BJ (cell line): Measurements from ENCODE around the gene ADAMTS13. TPM values are rescaled to one million over a fixed set of nuclear protein-coding genes. Genes with fewer than 3 reads are reported as not detected.

Experiments used
- CTCF ChIA-PET: fragments of 350-600 bp; formaldehyde crosslinking; extraction: SDS; loops from one replicate; lab custom pipeline; 2021; ENCODE audit warnings: antibody characterized with exemption, inconsistent platforms; lab: Yijun Ruan, JAX
- POLR2A ChIA-PET: fragments of 300-600 bp; sonication (Branson Sonifier 250); formaldehyde crosslinking; extraction: SDS; loops from one replicate; lab custom pipeline; 2021; ENCODE audit warnings: antibody characterized with exemption; lab: Charles Lee
- DNase-seq: peaks from one replicate; pipeline ENCODE4 v3.0.0-alpha.2; 2011; ENCODE audit warnings: low read depth
- H3K27me3 ChIP-seq: 2 replicates; pipeline ENCODE4 v1.6.0; 2011; ENCODE audit warnings: low read length; ENCODE audit not compliant: control insufficient read depth, insufficient read depth
- H3K36me3 ChIP-seq: 2 replicates; pipeline ENCODE4 v1.5.1; 2011; ENCODE audit warnings: low read length; ENCODE audit not compliant: control insufficient read depth, insufficient read depth
- H3K4me3 ChIP-seq: 2 replicates; pipeline ENCODE4 v1.5.1; 2011; ENCODE audit warnings: low read depth, mild to moderate bottlenecking, control low read depth, low read length
- CTCF ChIP-seq: IDR thresholded peaks from 2 replicates; pipeline ENCODE4 v1.5.1; 2011; ENCODE audit warnings: low read depth, mild to moderate bottlenecking, control low read depth, inconsistent platforms, low read length, moderate library complexity; ENCODE audit not compliant: insufficient read depth
- polyA plus RNA-seq: library from polyadenylated mRNA; depleted of rRNA; stranded (reverse); fragments of >200 nt; gene quantifications from 2 replicates; pipeline ENCODE4 v1.2.3, GENCODE V29; 2011

The ADAMTS13 gene
- polyA plus RNA-seq, 1 experiment, result 2.4 TPM

GRCh38 chr9:133477461-133477860, 55.3 kb downstream of the ADAMTS13 start:
- H3K27me3 ChIP-seq, result no peaks in the 10 kb centered on the region
- no peak for DNase-seq
- H3K36me3 ChIP-seq, result peaks cover 8% of the 10 kb centered on the region
- ChIA-PET POLR2A (no interaction called here), CTCF (interaction anchor here (1.6 kb wide), 1 partner anchor 10 kb away, joined by 5 read pairs; no protein-coding TSS in a partner anchor)
- no peak overlapping the region for H3K4me3 ChIP-seq
- no peak for TF ChIP-seq CTCF

GRCh38 chr9:133477992-133478850, 56.1 kb downstream of the ADAMTS13 start:
- no peak for DNase-seq
- ChIA-PET POLR2A (no interaction called here), CTCF (interaction anchor here (1.0 to 2.1 kb wide), 4 partner anchors 11 to 292 kb away, joined by 3 to 7 read pairs (median 4); no protein-coding TSS in a partner anchor)
- Histone ChIP-seq H3K36me3 (peaks cover 8% of the 10 kb centered on the region), H3K27me3 (no peaks in the 10 kb centered on the region), H3K4me3 (peak overlapping the region; percentile 63)
- no peak for TF ChIP-seq CTCF

GRCh38 chr9:133478851-133479711, 56.9 kb downstream of the ADAMTS13 start, which contains the start of gene SLC2A6:
Gene SLC2A6, minus strand, starts transcription at chr9:133479099. Its CDS starts 40 bp downstream, at chr9:133479059.
- DNase-seq, result peak; percentile 16
- Histone ChIP-seq H3K4me3 (peak within 1 kb of the TSS; percentile 63), H3K27me3 (0 out of 2 replicates have a peak, but pooled peaks cover 1% of the 10 kb centered on the region), H3K36me3 (peaks cover 5% of the 10 kb centered on the region)
- TF ChIP-seq CTCF, result no peak
- ChIA-PET CTCF (interaction anchor here (0.6 to 2.1 kb wide), 4 partner anchors 12 to 293 kb away, joined by 3 to 7 read pairs (median 3); no protein-coding TSS in a partner anchor), POLR2A (no interaction called here)

- Histone ChIP-seq H3K27me3 (0 out of 2 replicates have a peak, but pooled peaks cover 1% of the 10 kb centered on the region), H3K4me3 (no peak overlapping the region), H3K36me3 (no peaks in the 10 kb centered on the region)
- no peak for DNase-seq
- TF ChIP-seq CTCF, result no peak
- ChIA-PET POLR2A (no interaction called here), CTCF (interaction anchor here (0.7 to 4.7 kb wide), 3 partner anchors 88 to 461 kb away, joined by 3 to 37 read pairs (median 4); no protein-coding TSS in a partner anchor)
Observed at GRCh38 chr9:133483611-133484010, 61.4 kb downstream of the ADAMTS13 start.
